GM19452 (cell line): Measurements from ENCODE around the gene MFF.
A peak's percentile ranks its signal among the peaks of the same experiment; 100 is the strongest.
"Not testable (repeated sequence)": the region's sequence is repeated elsewhere in the genome, so short reads cannot be mapped to it uniquely, and the experiment has no call there.

ENCODE experiments used
- ATAC-seq: cut with Tn5 transposase; IDR thresholded peaks from one replicate; pipeline ENCODE4 v1.9.1; 2021; ENCODE audit not compliant: unreplicated experiment

MFF gene

DNA sequence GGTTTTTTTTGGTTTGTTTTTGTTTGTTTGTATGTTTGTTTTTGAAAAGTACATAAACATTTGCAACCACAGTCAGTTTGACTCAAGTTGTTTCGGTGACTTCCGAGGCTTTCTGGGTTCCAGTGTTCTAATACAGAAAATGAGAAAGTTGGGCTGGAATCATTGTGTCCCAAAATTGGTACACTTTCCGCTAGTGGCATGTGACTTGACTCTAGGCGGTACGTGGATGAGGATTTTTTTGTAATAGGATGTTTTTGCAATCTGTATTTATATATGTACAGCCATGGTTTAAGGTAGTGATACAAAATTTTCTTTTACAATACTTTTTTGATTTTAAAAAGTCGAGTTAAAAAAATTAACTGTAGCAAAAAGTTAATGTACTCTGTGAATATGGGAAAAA is 1.7 kb downstream of the MFF start:
- ATAC-seq = no peak

DNA sequence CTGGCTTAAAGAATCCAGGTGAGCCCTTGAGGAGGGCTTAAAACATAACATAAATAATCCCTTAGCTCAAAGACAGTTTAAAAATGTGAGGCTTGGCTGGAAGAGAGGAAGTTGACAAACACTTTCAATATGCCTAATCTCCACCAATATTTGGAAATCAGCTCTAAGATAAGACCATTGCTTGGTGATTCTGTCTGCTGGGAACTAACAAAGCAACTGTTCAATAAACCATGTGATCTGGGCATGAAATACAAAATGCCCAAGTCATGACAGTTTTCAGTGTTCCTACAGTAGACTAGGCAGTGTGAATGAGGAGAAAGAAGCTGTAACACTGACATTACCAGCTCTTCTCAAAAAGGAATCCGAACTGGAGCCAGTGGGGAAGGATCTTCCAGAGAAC is 10.7 kb downstream of the MFF start:
- ATAC-seq = no peak

DNA sequence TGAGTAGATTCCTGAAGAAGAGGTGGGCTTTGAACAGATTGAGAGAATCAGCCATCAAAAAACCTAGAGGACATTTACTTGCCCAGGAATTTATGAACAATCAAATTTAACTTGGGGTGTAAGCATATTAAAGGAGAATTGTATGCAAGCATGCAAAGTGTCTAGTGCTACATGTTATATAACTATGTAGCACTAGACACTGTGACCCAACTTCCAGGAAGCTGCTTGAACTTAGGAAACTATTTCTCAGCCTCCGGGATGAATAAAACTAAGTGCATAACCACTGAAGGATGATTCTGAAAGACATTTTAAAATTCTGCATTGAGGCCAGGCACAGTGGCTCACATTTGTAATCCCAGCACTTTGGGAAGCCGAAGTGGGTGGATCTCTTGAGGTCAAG is 12.4 kb downstream of the MFF start:
- ATAC-seq = no peak

DNA sequence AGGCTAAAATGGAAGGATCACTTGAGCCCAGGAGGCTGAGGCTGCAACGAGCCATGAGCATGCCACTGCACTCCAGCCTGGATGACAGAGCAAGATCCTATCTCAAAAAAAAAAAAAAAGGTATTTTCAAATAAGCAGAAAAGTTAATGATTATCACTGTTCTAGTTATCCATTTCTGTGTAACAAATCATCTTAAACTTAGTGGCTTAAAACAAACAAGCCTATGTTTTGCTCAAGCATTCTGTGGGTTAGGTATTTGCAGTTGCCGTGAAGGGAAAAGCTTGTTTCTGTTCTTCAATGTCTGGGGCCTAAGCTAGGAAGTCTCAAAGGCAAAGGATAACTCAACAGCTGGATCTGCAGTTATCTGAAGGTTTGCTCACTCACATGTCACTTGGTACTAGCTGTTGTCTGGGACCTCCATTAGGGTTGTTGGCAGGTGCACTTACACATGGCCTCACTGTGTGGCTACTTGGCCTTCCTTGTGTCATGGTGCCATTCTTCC is 14.1 kb downstream of the MFF start:
- ATAC-seq = no peak

DNA sequence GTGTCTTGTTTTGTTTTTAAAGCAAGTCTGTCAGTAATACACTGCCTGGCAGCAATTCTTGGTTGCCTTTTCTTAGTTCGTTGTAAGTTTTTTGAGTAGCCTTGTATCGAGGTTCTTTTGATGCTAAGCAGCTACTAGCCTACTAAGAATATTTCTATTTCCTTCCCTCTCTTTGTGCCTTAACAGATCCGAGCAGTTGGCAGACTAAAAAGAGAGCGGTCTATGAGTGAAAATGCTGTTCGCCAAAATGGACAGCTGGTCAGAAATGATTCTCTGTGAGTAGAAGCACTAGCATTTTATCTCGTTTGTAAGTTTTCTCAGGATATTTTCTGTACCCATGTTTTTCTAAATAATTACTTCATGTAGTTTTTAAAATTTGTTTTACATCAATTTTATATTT is 15.1 kb downstream of the MFF start:
- no peak for ATAC-seq

DNA sequence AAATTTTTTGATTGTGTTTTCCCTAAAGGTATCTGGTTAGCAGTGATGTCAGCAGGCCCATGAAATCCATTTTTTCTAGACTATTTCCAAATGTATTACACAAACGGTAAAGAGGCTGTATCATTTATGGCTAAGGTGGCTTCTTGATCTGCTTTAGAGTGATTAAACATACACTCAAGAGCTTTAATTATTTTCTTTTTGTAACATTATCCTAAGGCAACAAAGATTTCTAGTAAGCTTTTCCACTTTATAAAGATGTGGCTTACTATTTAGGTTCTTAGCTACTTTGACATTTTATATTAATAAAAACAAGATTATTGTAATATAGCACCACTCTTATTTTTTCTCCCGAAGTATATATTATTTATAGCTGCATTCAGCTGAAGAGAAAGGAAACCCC is 16.5 kb downstream of the MFF start:
- no peak for ATAC-seq

DNA sequence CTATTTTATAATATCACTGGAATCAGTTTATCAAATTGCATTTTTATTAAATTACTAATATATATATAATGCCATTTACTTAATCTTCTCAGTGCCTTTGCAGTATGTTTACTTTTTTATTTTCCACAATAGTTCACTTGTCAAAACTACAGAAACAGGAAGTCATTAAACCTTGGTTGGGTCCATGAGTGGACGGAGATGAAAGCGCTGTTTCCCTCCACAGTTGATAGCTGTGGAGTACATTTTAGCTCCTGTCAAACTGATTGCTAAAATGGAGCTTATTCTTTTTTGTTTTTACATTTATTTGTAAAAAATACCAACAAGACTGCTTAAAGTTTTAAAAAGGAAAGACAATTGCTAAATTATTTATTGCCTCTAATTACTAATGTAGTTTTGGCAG is 19.2 kb downstream of the MFF start:
- ATAC-seq = no peak

DNA sequence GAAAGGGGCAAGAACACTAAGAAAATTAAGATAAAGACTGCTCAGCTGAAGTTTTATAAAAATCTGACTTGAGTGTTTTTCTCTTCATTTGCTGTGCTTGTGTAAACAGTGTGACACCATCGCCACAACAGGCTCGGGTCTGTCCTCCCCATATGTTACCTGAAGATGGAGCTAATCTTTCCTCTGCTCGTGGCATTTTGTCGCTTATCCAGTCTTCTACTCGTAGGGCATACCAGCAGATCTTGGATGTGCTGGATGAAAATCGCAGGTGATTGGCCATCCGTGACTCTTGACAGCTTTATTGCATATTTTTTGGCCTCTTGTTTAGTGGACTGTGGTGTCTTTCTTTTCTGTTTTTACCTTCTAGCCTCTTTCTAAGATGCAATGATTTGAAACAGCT is 22.1 kb downstream of the MFF start:
- ATAC-seq = no peak

DNA sequence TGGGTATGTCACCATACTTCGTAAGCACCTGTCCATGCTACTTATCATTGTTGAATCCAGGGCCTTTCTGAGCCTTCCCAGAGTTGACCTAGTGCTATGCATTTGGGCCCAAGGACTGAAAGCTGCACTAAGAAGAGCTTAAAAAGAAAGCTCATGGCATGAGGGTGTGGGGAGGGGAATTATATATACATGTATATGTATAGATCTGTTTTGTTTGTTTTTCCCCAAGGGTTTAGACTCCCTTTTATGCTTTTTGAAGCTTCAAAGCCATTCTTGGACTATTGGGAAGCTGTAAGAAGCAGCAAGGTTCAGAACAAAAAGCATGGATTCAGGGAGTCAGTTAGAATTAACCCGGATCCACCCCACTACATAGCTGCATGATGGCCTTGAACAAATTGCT is 23.3 kb downstream of the MFF start:
- no peak for ATAC-seq

DNA sequence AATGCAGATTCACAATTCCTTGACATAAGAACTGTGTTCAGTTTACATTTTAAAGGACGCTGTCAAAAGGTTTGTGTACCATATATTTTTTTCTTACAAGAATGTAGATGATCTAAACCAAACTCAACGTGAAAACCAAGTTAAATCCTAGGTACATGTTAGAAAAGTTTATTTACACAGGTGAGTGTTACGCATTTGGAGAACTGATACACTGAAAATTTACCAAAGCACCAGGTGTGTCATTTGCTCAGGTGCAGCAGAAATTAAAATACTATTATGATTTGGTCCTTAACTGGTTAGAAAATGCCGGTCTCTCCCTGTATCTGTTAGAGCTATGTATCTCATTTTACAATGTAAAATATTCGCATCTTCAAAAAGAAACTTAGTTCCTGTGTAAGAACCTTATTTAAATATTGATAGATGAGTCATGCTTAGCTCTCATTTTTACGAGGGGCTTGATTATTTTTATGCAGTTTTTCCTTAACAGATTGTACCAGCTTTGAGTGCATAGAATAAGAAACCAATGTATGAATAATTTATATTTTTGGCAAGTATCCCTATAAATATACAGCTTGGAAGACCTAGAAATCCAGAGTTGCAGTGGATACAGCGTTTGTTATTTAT is 25.1 kb downstream of the MFF start:
- no peak for ATAC-seq

DNA sequence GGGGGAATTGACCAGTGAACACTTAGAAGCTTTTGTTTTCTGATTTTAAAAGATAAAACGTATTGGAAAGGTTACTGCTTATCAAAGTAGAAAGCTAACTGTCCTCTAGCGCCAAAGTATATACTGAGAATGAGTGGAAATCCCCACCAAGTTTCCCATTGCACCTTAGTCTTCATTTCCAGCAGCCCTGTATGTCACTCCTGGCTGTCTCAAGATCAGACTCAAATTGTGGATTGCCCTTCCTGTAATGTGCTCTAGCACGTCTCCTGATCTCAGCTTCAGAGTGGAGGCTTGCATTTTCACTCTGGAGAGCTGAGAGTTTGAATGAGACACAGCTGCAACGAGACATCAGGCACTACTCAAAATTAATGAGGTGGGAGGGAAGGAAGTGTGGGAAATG is 26.6 kb downstream of the MFF start:
- ATAC-seq = peak; percentile 51

DNA sequence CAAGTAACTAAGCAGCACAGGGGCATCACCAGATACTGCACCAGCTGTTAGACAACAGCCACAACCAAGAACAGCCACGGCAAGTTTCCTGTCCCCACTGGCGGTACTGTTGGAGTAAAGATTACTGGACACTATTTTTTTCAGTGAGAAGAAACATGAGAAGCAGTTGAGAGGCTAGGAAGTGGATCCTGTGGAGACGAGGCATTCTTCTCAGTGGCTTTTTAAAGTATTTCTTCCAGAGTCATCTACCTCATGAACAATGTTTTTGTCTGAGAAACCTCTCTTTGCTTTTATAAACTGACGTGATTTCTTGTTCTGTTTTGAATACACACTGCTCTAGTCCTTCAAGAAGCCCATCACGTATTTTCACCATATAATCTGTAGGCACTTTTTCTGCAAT is 35.3 kb downstream of the MFF start:
- no peak for ATAC-seq

DNA sequence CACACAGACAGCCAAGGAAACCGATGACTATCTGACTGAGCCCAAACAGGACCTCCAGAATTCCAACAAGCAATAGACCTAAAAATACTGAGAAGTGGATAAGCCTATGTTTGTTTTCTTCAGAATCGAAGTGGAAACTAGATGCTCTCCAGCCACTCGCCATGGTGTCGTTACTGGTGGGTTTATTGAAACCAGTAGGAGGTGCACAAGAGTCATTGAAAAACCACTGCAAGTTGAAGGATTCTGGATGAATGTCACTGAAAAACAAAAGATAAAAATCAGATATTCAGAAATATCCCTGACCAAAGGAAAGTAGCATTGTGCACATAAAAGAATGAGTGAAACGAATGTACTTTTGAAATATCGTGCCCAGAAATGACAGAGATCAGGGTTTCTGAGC is 38.7 kb downstream of the MFF start:
- ATAC-seq = no peak

DNA sequence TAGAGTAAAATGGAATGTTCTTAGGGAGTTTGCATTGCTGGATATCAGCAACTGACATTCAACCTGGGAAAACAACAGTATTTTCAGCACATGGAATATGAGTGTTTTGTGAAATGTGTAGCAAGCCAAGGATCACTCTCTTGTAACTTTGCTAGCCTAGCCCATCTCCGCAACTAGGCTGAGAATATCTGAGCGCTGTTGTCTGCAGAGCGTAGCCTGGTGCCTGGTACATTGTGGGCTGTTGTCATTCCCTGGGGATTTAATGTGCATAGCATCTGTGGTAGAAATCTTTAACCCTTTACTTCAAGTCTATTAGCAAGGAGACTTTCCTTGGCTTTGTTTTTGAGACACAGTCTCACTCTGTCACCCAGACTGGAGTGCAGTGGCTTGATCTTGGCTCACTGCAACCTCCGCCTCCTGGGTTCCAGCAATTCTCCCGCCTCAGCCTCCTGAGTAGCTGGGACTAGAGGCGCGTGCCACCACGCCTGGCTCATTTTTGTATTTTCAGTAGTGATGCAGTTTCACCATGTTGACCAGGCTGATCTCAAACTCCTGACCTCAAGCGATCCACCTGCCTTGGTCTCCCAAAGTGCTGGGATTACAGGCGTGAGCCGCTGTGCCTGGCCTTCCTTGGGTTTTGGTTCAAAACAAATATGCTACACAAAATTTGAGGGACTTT is 39.7 kb downstream of the MFF start:
- not testable (repeated sequence) for ATAC-seq

DNA sequence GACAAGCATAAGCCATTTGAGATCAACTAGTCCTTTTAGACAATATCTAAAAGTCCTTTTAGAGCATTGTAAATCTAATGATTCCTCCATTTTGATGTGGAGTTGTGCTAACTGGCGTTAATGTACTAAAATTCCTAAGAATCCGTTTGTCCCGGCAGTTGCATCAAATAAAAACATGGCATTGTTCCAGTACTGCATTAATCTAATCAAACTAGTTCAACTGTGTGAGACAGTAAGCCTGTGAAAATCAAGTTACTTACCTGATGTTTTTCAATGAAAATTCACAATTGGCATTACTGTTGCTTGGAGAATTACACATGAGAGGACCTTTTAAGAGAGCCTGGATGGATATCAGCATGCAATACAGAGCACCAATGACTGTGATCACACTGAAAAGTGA is 40.8 kb downstream of the MFF start:
- no peak for ATAC-seq

DNA sequence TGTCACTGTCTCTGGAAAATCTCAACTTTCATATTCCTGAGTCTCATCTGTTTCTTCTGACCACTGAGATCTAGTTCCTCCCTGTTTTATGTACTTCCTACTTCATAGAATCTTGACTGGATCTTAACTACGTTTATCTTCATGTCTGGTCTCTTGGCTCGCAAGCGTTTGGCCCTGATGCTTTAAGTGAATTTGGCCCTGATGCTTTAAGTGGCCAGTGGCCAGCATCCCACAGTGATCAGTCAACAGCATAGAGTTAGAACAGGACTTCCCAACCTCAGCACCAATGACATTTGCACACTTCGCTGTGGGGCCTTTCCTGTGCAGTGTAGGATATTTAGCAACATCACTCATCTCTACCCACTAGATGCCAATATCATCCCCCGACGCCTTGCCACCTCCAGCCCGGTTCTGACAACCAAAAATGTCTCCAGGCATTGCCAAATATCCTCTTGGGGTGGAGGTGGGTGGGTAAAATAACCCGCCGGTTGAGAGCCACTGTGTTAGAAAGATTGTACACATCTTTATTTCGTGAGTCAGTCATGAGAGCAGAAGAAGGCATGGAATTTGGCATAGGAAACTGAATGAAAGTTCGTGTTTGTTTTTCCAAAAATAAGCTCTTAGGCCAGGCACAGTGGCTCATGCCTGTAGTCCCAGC is 41.8 kb downstream of the MFF start:
- ATAC-seq = no peak

DNA sequence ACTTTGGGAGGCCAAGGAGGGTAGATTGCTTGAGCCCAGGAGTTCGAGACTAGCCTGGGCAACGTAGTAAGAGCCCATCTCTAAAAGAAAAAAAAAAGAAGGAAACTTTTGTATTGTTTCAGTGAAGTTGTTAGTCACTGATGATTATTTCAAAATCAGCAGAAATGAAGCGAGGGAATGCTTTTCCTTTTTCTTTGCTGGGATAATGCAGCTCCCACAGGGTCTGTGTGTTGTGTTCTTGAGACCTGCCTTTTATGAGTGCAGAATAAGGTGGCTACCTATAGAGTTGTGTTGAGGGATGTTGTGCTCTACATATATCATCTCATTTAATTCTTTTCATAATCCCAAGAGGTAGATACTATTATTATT is 42.4 kb downstream of the MFF start:
- ATAC-seq = no peak

DNA sequence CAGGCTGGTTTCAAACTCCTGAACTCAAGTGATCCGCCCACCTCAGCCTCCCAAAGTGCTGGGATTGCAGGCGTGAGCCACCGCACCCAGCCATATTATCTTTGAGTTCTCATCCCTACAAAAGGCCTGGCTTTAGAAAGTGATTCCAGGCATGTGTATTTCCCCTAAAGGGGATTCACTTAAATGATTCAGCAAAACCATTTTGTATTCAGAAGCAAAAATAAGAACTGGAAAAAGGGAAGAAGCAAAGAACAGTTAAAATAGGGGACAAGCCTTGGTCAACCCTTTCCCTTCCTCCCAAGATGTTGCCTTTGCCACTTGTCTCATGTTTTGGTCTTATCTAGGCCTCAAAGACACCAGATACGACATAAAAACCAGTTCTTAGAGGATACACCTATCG is 43.5 kb downstream of the MFF start:
- no peak for ATAC-seq

DNA sequence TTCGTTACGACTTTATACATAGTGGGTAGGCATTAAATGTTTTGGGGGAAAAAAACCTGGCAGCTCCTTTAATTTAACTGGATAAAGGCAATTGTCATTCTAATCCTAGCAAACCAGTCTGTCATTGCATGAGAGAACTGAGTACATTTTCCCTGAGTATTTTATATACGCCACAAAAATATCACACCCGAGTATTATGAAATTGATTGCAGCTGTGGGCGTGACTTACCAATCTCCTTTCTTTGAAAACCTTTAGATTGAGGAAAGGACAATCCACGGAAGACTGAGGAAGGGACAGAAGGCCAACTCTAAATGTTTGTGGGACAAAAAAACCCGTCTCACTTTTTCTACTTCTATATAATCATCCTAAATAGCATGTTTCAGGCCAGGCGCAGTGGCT is 45.0 kb downstream of the MFF start:
- no peak for ATAC-seq

DNA sequence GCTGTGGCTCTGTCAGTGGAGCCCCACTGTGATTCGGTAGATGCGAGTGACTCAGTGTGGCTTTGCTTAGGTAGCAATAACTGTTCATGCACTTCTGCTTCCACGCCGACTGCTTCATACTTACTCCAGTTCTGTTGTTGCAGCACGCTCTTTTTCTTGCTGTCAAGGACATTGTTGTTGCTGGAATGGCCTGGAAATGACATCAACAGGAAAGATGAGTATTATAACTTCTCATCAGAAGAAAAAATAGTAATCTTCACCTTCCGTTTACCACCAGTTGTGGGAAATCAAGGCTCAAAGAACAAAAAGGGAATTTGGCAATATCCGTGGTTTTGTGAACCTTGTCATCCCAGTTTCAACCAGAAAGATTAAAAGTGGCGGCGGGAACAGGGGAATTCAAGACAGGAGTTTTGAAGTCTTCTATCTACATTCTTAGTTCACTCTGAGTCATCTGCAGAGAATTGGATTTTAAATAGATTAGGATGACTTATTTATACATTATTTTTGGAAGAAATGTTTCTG is 45.8 kb downstream of the MFF start:
- no peak for ATAC-seq

DNA sequence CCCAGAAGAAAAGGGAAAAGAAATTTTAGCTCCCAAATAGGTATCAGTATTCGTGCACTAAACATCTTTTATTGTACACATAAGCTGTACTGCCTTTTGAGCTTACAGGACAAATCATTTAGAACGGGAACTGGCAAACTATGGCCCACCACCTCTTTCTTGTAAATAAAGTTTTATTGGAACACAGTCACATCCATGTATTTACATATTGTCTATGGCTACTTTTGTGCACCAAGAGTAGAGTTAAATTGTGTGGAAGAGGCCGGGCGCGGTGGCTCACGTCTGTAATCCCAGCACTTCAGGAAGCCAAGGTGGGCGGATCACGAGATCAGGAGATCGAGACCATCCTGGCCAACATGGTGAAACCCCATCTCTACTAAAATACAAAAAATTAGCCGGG is 48.3 kb downstream of the MFF start:
- no peak for ATAC-seq

DNA sequence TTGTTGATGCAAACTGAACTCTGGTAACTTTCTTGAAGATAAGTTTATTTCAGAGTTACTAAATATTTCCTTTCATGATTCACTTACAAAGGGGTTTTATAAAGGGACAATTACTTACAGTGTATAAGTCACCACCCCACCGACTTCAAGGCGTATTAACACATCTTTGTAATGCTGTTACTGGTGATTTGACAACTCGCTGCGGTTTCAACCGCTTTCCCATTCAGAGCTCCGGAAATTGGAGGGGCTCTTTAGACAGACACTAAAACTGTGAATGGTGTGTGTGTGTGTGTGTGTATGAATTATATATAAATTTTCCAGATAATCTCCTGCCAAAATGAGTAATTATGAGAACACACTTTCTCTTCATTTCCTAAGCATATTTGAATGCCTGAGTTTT is 49.1 kb downstream of the MFF start:
- ATAC-seq = no peak
